Keratinocyte (primary cell): ENCODE results near the gene HECTD4. TPM values are rescaled to one million over a fixed set of nuclear protein-coding genes. Genes with fewer than 3 reads are reported as not detected.

Experiments used
- DNase-seq: peaks from one replicate; pipeline ENCODE4 v3.0.0-alpha.2; 2011; ENCODE audit warnings: low read depth, missing footprints, low spot score
- FAIRE-seq: peaks from 2 replicates; lab custom pipeline; 2011; peaks lifted over from hg19 to GRCh38; lab: Jason Lieb, UNC
- H2AFZ ChIP-seq: 2 replicates; pipeline ENCODE4 v1.6.0; 2012; ENCODE audit warnings: low read length, control low read depth, inconsistent platforms; ENCODE audit not compliant: control insufficient read depth
- H3K27ac ChIP-seq: 2 replicates; pipeline ENCODE4 v1.5.1; 2011; ENCODE audit warnings: low read length; ENCODE audit not compliant: control insufficient read depth, insufficient read depth
- H3K27me3 ChIP-seq: 3 replicates; pipeline ENCODE4 v1.6.0; 2011; ENCODE audit warnings: low read length; ENCODE audit not compliant: control insufficient read depth, insufficient read depth; ENCODE audit errors: extremely low read depth
- H3K36me3 ChIP-seq, 2 experiments: 2 replicates in 1 of 2; 3 replicates in 1 of 2; pipeline ENCODE4 v1.5.1; 2011; ENCODE audit warnings: low read length in 2 of 2, mild to moderate bottlenecking in 1 of 2; ENCODE audit not compliant: control insufficient read depth in 2 of 2, insufficient read depth in 2 of 2; ENCODE audit errors: extremely low read depth in 1 of 2
- H3K4me1 ChIP-seq: 3 replicates; pipeline ENCODE4 v1.5.1; 2011; ENCODE audit warnings: low read length; ENCODE audit not compliant: control insufficient read depth, insufficient read depth; ENCODE audit errors: extremely low read depth
- H3K4me2 ChIP-seq: 3 replicates; pipeline ENCODE4 v1.6.0; 2011; ENCODE audit warnings: low read depth, low read length; ENCODE audit not compliant: control insufficient read depth, insufficient read depth; ENCODE audit errors: extremely low read depth
- H3K4me3 ChIP-seq, 3 experiments: fragments of 200-600 bp in 1 of 3; sonication (generic) in 1 of 3; 2 replicates in 2 of 3; 3 replicates in 1 of 3; pipeline ENCODE4 v1.5.1; 2011 to 2016; ENCODE audit warnings: low read length in 3 of 3, mild to moderate bottlenecking in 3 of 3, control low read depth in 2 of 3, inconsistent platforms in 1 of 3, low read depth in 1 of 3, mixed read lengths in 1 of 3, mixed run types in 1 of 3, moderate library complexity in 1 of 3; ENCODE audit not compliant: control insufficient read depth in 2 of 3, insufficient read depth in 2 of 3; ENCODE audit errors: extremely low read depth in 1 of 3
- H3K79me2 ChIP-seq: 2 replicates; pipeline ENCODE4 v1.6.0; 2012; ENCODE audit warnings: low read length; ENCODE audit not compliant: control insufficient read depth, insufficient read depth
- H3K9ac ChIP-seq: 3 replicates; pipeline ENCODE4 v1.6.0; 2011; ENCODE audit warnings: low read length; ENCODE audit not compliant: control insufficient read depth, insufficient read depth; ENCODE audit errors: extremely low read depth
- H3K9me1 ChIP-seq: 3 replicates; pipeline ENCODE4 v1.6.0; 2011; ENCODE audit warnings: low read length; ENCODE audit not compliant: control insufficient read depth, insufficient read depth; ENCODE audit errors: extremely low read depth
- H3K9me3 ChIP-seq: 2 replicates; pipeline ENCODE4 v1.5.1; 2012; ENCODE audit warnings: low read depth, low read length; ENCODE audit not compliant: control insufficient read depth
- H4K20me1 ChIP-seq: 3 replicates; pipeline ENCODE4 v1.6.0; 2011; ENCODE audit warnings: low read length; ENCODE audit not compliant: control insufficient read depth, insufficient read depth; ENCODE audit errors: extremely low read depth
- CTCF ChIP-seq, 3 experiments: IDR thresholded peaks in 1 of 3; conservative IDR thresholded peaks in 1 of 3; optimal IDR thresholded peaks in 1 of 3; 2 replicates in 2 of 3; 3 replicates in 1 of 3; pipeline versions ENCODE3 to v1.5.1; 2011; ENCODE audit warnings: low read length in 3 of 3, mild to moderate bottlenecking in 3 of 3, moderate library complexity in 2 of 3, control low read depth in 1 of 3, inconsistent platforms in 1 of 3; ENCODE audit not compliant: insufficient read depth in 2 of 3; ENCODE audit errors: extremely low read depth in 1 of 3
- EZH2 ChIP-seq: IDR thresholded peaks from one replicate; pipeline ENCODE4 v1.6.1; 2012; ENCODE audit warnings: inconsistent platforms, mild to moderate bottlenecking, low read length, moderate library complexity
- dilution Hi-C: fragments of 300-500 bp; cut with MboI; formaldehyde crosslinking; loops from one replicate; pipeline ENCODE4 v1.7.0; 2020; ENCODE audit warnings: low sequenced_read_pairs; ENCODE audit not compliant: extremely low pct_ligation_motif_present
- polyA plus RNA-seq, 5 experiments: library from polyadenylated mRNA; depleted of rRNA in 3 of 5; stranded (reverse) in 3 of 5; stranded (forward) in 1 of 5; unstranded in 1 of 5; fragments of >200 nt; gene quantifications; 1 replicate in 1 of 5; 2 replicates in 3 of 5; 3 replicates in 1 of 5; pipeline versions ENCODE4 v1.2.1 to v1.2.3, GENCODE V29; 2011 to 2012; ENCODE audit warnings: missing spikeins in 2 of 5, low read depth in 1 of 5, low replicate concordance in 1 of 5

HECTD4 gene
- polyA plus RNA-seq, 1 donor (not counting 4 experiments of a cell fraction or from before 2014, with no cell fraction given), result 7.5 TPM

DNA sequence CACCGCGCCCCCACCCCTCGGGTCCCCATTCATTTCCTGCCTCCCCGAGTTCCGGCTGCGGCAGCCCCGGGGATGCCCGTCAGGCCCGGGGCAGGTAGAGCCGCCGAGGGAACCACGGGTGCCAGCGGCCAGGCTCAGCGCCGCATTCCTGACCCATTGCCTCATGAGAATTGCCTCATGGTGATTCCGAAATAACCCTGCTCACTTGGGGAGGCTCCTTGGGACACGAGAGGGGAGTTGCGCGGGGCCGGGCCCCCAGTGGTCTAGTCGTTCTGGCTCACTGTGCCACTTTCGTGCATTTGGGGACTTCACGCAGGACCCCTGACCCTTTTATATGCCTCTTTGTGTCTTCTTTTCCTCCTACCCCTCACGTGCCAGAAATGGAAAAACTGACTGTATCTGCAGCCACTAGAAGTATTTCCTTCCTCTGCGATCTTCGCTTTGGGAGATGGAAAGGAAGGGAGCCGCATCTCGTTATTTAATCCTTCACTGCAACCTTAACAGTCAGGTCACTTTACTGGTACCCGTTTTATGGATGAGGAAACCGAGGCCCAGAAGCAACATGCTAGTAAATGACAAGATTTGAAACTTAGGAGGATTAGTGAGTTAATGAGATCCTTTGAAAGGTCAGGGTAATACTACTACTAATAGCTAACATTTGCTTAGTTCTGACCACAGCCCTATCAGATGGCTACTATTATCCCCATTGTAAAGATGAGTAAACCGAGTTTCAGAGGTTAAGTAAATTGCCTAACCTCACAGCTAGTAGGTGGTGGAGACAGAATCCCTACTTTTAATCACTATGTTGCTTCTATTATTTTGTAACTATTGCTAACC is 37.3 kb upstream of the HECTD4 start:
- TF ChIP-seq CTCF (optimal IDR thresholded peaks at IDR 0.05 in 1 of 3, IDR thresholded peaks at IDR 0.05 in 1 of 3, conservative IDR thresholded peaks at IDR 0.05 in 1 of 3; ENCODE audit: extremely low read depth in 1 of 3, insufficient read depth in 2 of 3, low read length in 3 of 3), result no peak
- no peak for TF ChIP-seq EZH2
- no peak overlapping the region for H2AFZ ChIP-seq
- FAIRE-seq (peak; percentile 13), DNase-seq (no peak)
- H3K36me3 ChIP-seq, result no peaks in the 10 kb centered on the region
- H3K4me2 ChIP-seq, result peak overlapping the region; percentile 91
- peak overlapping the region; percentile 90 to 95 (median 94) for H3K4me3 ChIP-seq
- H3K79me2 ChIP-seq, result peaks cover 56% of the 10 kb centered on the region
- H3K27ac ChIP-seq, result peak overlapping the region; percentile 88
- no peaks in the 10 kb centered on the region for H3K27me3 ChIP-seq
- dilution Hi-C loops, result no loop called here
- peaks cover under 1% of the 10 kb centered on the region for H4K20me1 ChIP-seq
- peak overlapping the region; percentile 82 for H3K9ac ChIP-seq
- peaks cover 10% of the 10 kb centered on the region for H3K4me1 ChIP-seq
- H3K9me1 ChIP-seq, result no peaks in the 10 kb centered on the region
- H3K9me3 ChIP-seq, result no peaks in the 10 kb centered on the region

GRCh38 chr12:112418608-112419296 is 36.5 kb upstream of the HECTD4 start, which contains the start of gene PTPN11:
Gene PTPN11, plus strand, starts transcription at chr12:112418947. Its CDS starts 165 bp downstream, at chr12:112419112.
- H2AFZ ChIP-seq, result peak within 1 kb of the TSS; percentile 95
- H3K27ac ChIP-seq, result peak within 1 kb of the TSS; percentile 88
- dilution Hi-C loops, result no loop called here
- peak within 1 kb of the TSS; percentile 91 for H3K4me2 ChIP-seq
- no peaks in the 10 kb centered on the region for H3K9me3 ChIP-seq
- no peaks in the 10 kb centered on the region for H3K36me3 ChIP-seq
- TF ChIP-seq CTCF (optimal IDR thresholded peaks at IDR 0.05 in 1 of 3, IDR thresholded peaks at IDR 0.05 in 1 of 3, conservative IDR thresholded peaks at IDR 0.05 in 1 of 3; ENCODE audit: extremely low read depth in 1 of 3, insufficient read depth in 2 of 3, low read length in 3 of 3), result peak in 2 of 3 experiments; percentile 26 to 28
- no peak for TF ChIP-seq EZH2
- H3K9ac ChIP-seq, result peak within 1 kb of the TSS; percentile 82
- FAIRE-seq (no peak), DNase-seq (no peak)
- H3K4me1 ChIP-seq, result peaks cover 10% of the 10 kb centered on the region
- H4K20me1 ChIP-seq, result no peaks in the 10 kb centered on the region
- H3K79me2 ChIP-seq, result peaks cover 48% of the 10 kb centered on the region
- no peaks in the 10 kb centered on the region for H3K9me1 ChIP-seq
- H3K4me3 ChIP-seq, result peak within 1 kb of the TSS; percentile 90 to 95 (median 94)
- H3K27me3 ChIP-seq, result no peaks in the 10 kb centered on the region
